ENCODE measurements around the gene CLEC1A. TPM values are rescaled to one million over a fixed set of nuclear protein-coding genes. Genes with fewer than 3 reads are reported as not detected.

CLEC1A gene
- total and polyA plus RNA-seq, 2 of the 13 experiments (the other 11 are each of a cell fraction or from before 2014, with no cell fraction given): not detected

GRCh38 chr12:10058387-10058786 is 40.4 kb downstream of the CLEC1A start:
- in situ Hi-C loops (cut with HindIII; ENCODE audit: extremely low pct_ligation_motif_present, low pct_unique_long_range_greater_than_20kb) (no loop called here), intact Hi-C loops (cut with micrococcal nuclease; ENCODE audit: unreplicated experiment) (no loop called here)
- no peak overlapping the region for H3K9ac ChIP-seq (ENCODE audit: insufficient read depth, low read depth, low read length)
- H3K79me2 ChIP-seq (ENCODE audit: insufficient read depth, low read length): no peaks in the 10 kb centered on the region
- H3K27ac ChIP-seq (ENCODE audit: extremely low read length, insufficient read depth, low read length): no peak overlapping the region
- ATAC-seq: no peak
- H3K4me3 ChIP-seq (replicated peaks in 1 of 3; ENCODE audit: insufficient read depth in 1 of 3, low read depth in 2 of 3, low read length in 3 of 3): no peak overlapping the region
- no peak overlapping the region for H3K4me2 ChIP-seq (ENCODE audit: low read depth, low read length)
- no peaks in the 10 kb centered on the region for H3K4me1 ChIP-seq (ENCODE audit: insufficient read depth, low read length)
- TF ChIP-seq BCL6 (CRISPR knock-in tag; IDR thresholded peaks at IDR 0.05) (no peak), SIN3B (IDR thresholded peaks at IDR 0.05; ENCODE audit: low read length) (no peak), JARID2 (CRISPR knock-in tag; IDR thresholded peaks at IDR 0.05; ENCODE audit: insufficient replicate concordance) (no peak), NRL (CRISPR knock-in tag; IDR thresholded peaks at IDR 0.05; ENCODE audit: borderline replicate concordance) (no peak), ZNF713 (CRISPR knock-in tag; IDR thresholded peaks at IDR 0.05) (no peak), ETS1 (CRISPR knock-in tag; IDR thresholded peaks at IDR 0.05) (no peak), KAT2B (IDR thresholded peaks at IDR 0.05; ENCODE audit: borderline replicate concordance, low read depth, low read length) (no peak), KMT2B (CRISPR knock-in tag; IDR thresholded peaks at IDR 0.05) (no peak), GRHL1 (CRISPR knock-in tag; conservative IDR thresholded peaks at IDR 0.05) (no peak), ZNF619 (CRISPR knock-in tag; IDR thresholded peaks at IDR 0.05) (no peak), UBTF (CRISPR knock-in tag; IDR thresholded peaks at IDR 0.05) (no peak), ZNF761 (CRISPR knock-in tag; conservative IDR thresholded peaks at IDR 0.05) (no peak), RFXANK (CRISPR knock-in tag; IDR thresholded peaks at IDR 0.05) (no peak), ZGPAT (CRISPR knock-in tag; IDR thresholded peaks at IDR 0.05) (no peak), RNF219 (CRISPR knock-in tag; IDR thresholded peaks at IDR 0.05) (no peak), GFI1 (CRISPR knock-in tag; IDR thresholded peaks at IDR 0.05; ENCODE audit: borderline replicate concordance) (no peak), SMAD1 (CRISPR knock-in tag; IDR thresholded peaks at IDR 0.05; ENCODE audit: borderline replicate concordance, low read depth) (no peak), TCF7 (IDR thresholded peaks at IDR 0.05; ENCODE audit: low read depth) (no peak)
- 34% methylated on average over 5 of the region's 5 CpGs for WGBS (ENCODE audit: low lambda C conversion rate)
- no peak for DNase-seq (ENCODE audit: low spot score)
- CTCF ChIA-PET (ENCODE audit: low intra/inter-chr PET ratio, low total read pairs): no interaction called here
- H2AFZ ChIP-seq (ENCODE audit: low read length): no peak overlapping the region
- BruUV-seq (replicated peaks): no TSS peak
- H3K36me3 ChIP-seq (replicated peaks in 1 of 2; ENCODE audit: control insufficient read depth in 1 of 2, insufficient read depth in 2 of 2, low read length in 2 of 2): no peaks in the 10 kb centered on the region
- POLR2A ChIA-PET: no interaction called here
- no peaks in the 10 kb centered on the region for H3K9me3 ChIP-seq (ENCODE audit: low read length)
- H4K20me1 ChIP-seq (ENCODE audit: insufficient read depth, low read length): no peaks in the 10 kb centered on the region
- no peak for FAIRE-seq
- no peaks in the 10 kb centered on the region; a peak in 1 of 5 replicates for H3K27me3 ChIP-seq (ENCODE audit: control insufficient read depth in 1 of 2, insufficient read depth in 2 of 2, low read length in 2 of 2)
